Activated naive CD4-positive, alpha-beta T cell treated with anti-CD3 and anti-CD28 coated beads, Interleukin-2, amount 50 U/mL, for 72 hours (primary cell): ENCODE data around the gene NKX1-1. TPM values are rescaled to one million over a fixed set of nuclear protein-coding genes. Genes with fewer than 3 reads are reported as not detected.
A peak's percentile ranks its signal among the peaks of the same experiment; 100 is the strongest.
"Not testable (repeated sequence)": the region's sequence is repeated elsewhere in the genome, so short reads cannot be mapped to it uniquely, and the experiment has no call there.

Experiments
- ATAC-seq, 2 donors: fragments of 150-1000 bp; cut with Tn5 transposase; 2 replicates each; pipeline ENCODE4 v1.10.0; 2021; ENCODE audit warnings: mild to moderate bottlenecking in 2 of 2, moderate library complexity in 2 of 2
- DNase-seq, 2 donors: peaks; one replicate each; pipeline ENCODE4 v3.0.0; 2021 to 2022; ENCODE audit warnings: low spot score in 2 of 2
- H3K27ac Mint-ChIP-seq, 2 donors: one replicate each; pipeline ENCODE4 v1.8.0; 2022; ENCODE audit warnings: mild to moderate bottlenecking in 2 of 2, mixed read lengths in 2 of 2
- H3K36me3 Mint-ChIP-seq, 2 donors: one replicate each; pipeline ENCODE4 v1.8.0; 2022; ENCODE audit warnings: mixed read lengths in 2 of 2
- H3K9me3 Mint-ChIP-seq, 2 donors: one replicate each; pipeline ENCODE4 v1.8.0; 2022; ENCODE audit warnings: mixed read lengths in 2 of 2
- total RNA-seq, 2 donors: library from RNA; stranded (reverse); gene quantifications; one replicate each; pipeline ENCODE4 v1.2.3, GENCODE V29; 2022

The NKX1-1 gene
- total RNA-seq, 2 donors from 2014 or later, result not detected

GRCh38 chr4:1400191-1400805 is 5.9 kb downstream of the NKX1-1 start:
- DNase-seq (peak in 1 of 2 donors; percentile 42), ATAC-seq (no peak)
- H3K27ac Mint-ChIP-seq, result no peak overlapping the region
- peaks cover 5 to 12% of the 10 kb centered on the region in 2 donors for H3K36me3 Mint-ChIP-seq
- H3K9me3 Mint-ChIP-seq, result peaks cover 3 to 5% of the 10 kb centered on the region in 2 donors

GRCh38 chr4:1399508-1400190 is 6.6 kb downstream of the NKX1-1 start:
- Mint-ChIP-seq H3K9me3 (peaks cover 3 to 5% of the 10 kb centered on the region in 2 donors), H3K27ac (peak overlapping the region in 1 of 2 donors; percentile 72), H3K36me3 (peaks cover 6 to 12% of the 10 kb centered on the region in 2 donors)
- peak in 1 of 2 donors; percentile 38 for DNase-seq
- ATAC-seq, result no peak

- ATAC-seq (no peak), DNase-seq (peak in 1 of 2 donors; percentile 39)
- Mint-ChIP-seq H3K9me3 (peaks cover 5% of the 10 kb centered on the region in 2 donors), H3K27ac (peak overlapping the region in 1 of 2 donors; percentile 72), H3K36me3 (peaks cover 11 to 12% of the 10 kb centered on the region in 2 donors)
Observed at GRCh38 chr4:1398681-1399507, 7.3 kb downstream of the NKX1-1 start.

- Mint-ChIP-seq H3K9me3 (peaks cover 5 to 8% of the 10 kb centered on the region in 2 donors), H3K27ac (no peak overlapping the region), H3K36me3 (peaks cover 12 to 14% of the 10 kb centered on the region in 2 donors)
- DNase-seq (no peak), ATAC-seq (no peak)
Observed at GRCh38 chr4:1396806-1397455, 9.3 kb downstream of the NKX1-1 start.

GRCh38 chr4:1395941-1396805 is 10.1 kb downstream of the NKX1-1 start:
- no peak for ATAC-seq
- no peak for DNase-seq
- H3K36me3 Mint-ChIP-seq, result peaks cover 12 to 14% of the 10 kb centered on the region in 2 donors
- no peak overlapping the region for H3K27ac Mint-ChIP-seq
- H3K9me3 Mint-ChIP-seq, result peaks cover 5 to 8% of the 10 kb centered on the region in 2 donors

GRCh38 chr4:1395389-1395820 is 10.8 kb downstream of the NKX1-1 start:
- not testable (repeated sequence) for H3K27ac Mint-ChIP-seq, H3K9me3 Mint-ChIP-seq, ATAC-seq, DNase-seq
- H3K36me3 Mint-ChIP-seq, result peaks cover 12 to 14% of the 10 kb centered on the region in 2 donors

- H3K27ac Mint-ChIP-seq, result not testable (repeated sequence)
- peak in 1 of 2 donors; percentile 33 for DNase-seq
Observed at GRCh38 chr4:1394554-1395388, 11.5 kb downstream of the NKX1-1 start.

GRCh38 chr4:1393866-1394265 is 12.4 kb downstream of the NKX1-1 start:
- peaks cover 5 to 10% of the 10 kb centered on the region in 2 donors for H3K9me3 Mint-ChIP-seq
- no peak for ATAC-seq
- peak in 1 of 2 donors; percentile 35 for DNase-seq
- no peak overlapping the region for H3K27ac Mint-ChIP-seq
- peaks cover 18 to 25% of the 10 kb centered on the region in 2 donors for H3K36me3 Mint-ChIP-seq

More at GRCh38 chr4:1394554-1395388, 11.5 kb downstream of the NKX1-1 start:
- peaks cover 14 to 16% of the 10 kb centered on the region in 2 donors for H3K36me3 Mint-ChIP-seq
- H3K9me3 Mint-ChIP-seq, ATAC-seq: not testable (repeated sequence)

- Mint-ChIP-seq H3K36me3 (peaks cover 23 to 30% of the 10 kb centered on the region in 2 donors), H3K9me3 (peaks cover 10 to 15% of the 10 kb centered on the region in 2 donors)
- ATAC-seq, DNase-seq, H3K27ac Mint-ChIP-seq: not testable (repeated sequence)
Observed at GRCh38 chr4:1393363-1393762, 12.9 kb downstream of the NKX1-1 start.

- peaks cover 29% of the 10 kb centered on the region in 2 donors for H3K36me3 Mint-ChIP-seq
- no peak overlapping the region for H3K27ac Mint-ChIP-seq
- DNase-seq (no peak), ATAC-seq (no peak)
- peaks cover 6 to 17% of the 10 kb centered on the region in 2 donors for H3K9me3 Mint-ChIP-seq
Observed at GRCh38 chr4:1385373-1386340, 20.6 kb downstream of the NKX1-1 start.

- no peak for ATAC-seq
- peaks cover 6 to 14% of the 10 kb centered on the region in 2 donors for H3K9me3 Mint-ChIP-seq
- no peak overlapping the region for H3K27ac Mint-ChIP-seq
Observed at GRCh38 chr4:1384675-1385372, 21.4 kb downstream of the NKX1-1 start.

GRCh38 chr4:1383728-1384591 is 22.3 kb downstream of the NKX1-1 start:
- H3K9me3 Mint-ChIP-seq, result peaks cover 6 to 12% of the 10 kb centered on the region in 2 donors
- H3K36me3 Mint-ChIP-seq, result peaks cover 17 to 27% of the 10 kb centered on the region in 2 donors
- ATAC-seq (no peak), DNase-seq (no peak)
- H3K27ac Mint-ChIP-seq, result no peak overlapping the region

More at GRCh38 chr4:1384675-1385372, 21.4 kb downstream of the NKX1-1 start:
- H3K36me3 Mint-ChIP-seq, result peaks cover 25 to 29% of the 10 kb centered on the region in 2 donors
- DNase-seq, result no peak
